Stimulated activated naive CD4-positive, alpha-beta T cell treated with Interleukin-2 at 50 U/mL for 16 hours (primary cell): ENCODE data around the gene TSNAX.
"Not testable (repeated sequence)": the region's sequence is repeated elsewhere in the genome, so short reads cannot be mapped to it uniquely, and the experiment has no call there.

Experiments used
- DNase-seq: peaks from one replicate; lab custom pipeline; 2025; lab: John Stamatoyannopoulos, UW

TSNAX gene

DNA sequence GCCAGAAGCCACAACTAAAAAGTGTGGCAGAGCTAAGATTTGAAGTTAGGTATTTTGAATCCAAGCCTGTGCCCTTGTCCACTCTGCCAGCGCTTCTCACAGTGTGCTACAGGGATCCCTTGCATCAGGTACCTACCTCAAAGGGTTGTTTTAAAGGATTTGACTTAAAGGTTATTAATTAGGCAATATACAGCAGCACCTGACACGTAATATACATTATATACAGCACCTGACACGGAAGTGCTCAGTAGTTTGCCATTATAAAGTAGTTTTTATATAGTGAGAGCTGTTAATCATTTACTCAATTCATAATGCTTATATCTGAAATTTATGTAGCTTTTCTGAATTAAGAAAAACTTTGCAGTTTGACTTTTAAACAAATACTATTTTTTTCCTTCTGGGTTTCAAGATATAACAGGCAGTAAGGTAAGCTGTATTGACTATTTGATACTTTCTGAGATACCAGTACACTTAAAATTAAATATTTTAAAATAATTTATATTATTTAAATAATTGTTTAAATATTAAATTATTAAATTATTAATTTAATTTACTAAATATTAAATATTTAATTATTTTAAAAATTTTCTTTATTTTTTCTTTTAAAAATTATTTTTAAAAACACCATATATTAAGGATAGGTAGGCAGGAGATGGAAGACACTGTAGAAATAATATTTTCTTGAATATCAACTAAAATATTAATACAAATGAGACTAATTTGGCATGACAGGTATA lies 33.3 kb downstream of the TSNAX start:
- no peak for DNase-seq

- no peak for DNase-seq
Measured at GRCh38 chr1:231563247-231563646, 34.8 kb downstream of the TSNAX start.

DNA sequence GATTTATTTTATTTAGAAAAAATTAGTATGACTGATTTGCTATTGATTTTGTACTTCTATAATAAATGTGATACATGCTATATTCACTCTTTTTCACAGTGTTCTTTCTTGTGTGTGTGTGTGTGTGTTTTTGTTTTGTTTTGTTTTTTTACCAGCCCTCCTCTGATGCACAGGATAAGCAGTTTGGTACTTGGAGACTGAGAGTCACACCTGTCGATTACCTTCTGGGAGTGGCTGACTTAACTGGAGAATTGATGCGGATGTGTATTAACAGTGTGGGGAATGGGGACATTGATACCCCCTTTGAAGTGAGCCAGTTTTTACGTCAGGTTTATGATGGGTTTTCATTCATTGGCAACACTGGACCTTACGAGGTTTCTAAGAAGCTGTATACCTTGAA lies 35.9 kb downstream of the TSNAX start:
- DNase-seq = no peak

- no peak for DNase-seq
Measured at GRCh38 chr1:231566496-231566895, 38.0 kb downstream of the TSNAX start.

GRCh38 chr1:231570262-231570661 lies 41.8 kb downstream of the TSNAX start:
- not testable (repeated sequence) for DNase-seq

DNA sequence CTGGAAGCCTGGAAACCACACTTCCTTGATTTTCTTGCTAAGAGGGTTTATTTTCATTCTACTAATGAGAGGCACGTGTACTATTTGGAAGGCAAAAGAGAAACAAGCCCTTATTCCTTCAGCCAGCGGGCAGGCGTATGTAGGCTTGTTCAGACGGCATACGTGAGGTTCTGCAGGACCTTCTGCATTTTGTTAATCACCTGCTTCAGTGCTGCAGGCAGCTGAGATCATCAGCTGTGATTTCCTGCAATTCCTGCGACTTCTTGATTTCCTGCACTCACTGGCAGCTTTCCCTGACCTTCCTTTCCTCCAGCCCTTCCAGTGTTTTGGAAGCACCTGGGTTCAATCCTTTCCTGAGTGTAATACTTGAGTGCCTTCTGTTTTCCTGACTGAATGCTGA lies 43.4 kb downstream of the TSNAX start:
- DNase-seq = no peak

- no peak for DNase-seq
Measured at GRCh38 chr1:231575472-231575871, 47.0 kb downstream of the TSNAX start.

DNA sequence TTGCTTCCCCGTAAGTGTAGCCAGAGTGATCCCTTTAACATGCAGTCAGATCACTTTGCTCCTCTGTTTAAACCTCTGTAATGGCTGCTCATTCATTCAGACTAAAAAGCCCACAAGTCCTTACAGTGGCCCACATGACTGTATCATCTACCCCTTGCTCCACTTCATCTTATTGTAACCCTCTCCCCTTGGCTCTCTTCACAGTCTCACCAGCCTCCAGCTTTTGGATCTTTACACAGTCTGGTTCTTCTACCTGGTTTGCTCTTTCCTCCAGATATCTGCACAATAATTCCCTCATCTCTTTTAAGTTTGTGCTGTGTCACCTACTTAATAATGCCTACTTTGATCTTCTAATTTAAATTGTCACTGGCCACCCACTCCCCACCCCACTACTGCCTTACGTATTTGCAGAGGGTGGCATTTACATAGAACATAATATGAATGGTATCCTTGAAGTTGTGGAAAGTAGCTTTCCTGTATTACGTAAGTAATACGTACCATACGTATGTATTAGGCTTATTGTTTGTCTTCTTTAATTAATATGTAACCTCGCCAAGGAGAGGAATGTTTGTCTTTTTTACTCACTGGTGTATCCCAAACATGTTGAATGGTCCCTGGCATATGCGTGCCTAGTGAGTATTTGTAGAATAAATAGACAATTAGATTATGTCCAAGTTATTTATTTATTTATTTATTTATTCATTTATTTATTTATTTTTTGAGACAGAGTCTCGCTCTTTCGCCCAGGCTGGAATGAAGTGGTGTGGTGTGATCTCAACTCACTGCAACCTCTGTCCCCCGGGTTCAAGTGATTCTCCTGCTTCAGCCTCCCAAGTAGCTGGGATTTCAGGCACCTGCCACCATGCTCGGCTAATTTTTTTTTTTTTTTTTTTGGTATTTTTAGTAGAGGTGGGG lies 48.6 kb downstream of the TSNAX start:
- no peak for DNase-seq

- no peak for DNase-seq
Measured at GRCh38 chr1:231580874-231581273, 52.4 kb downstream of the TSNAX start.

GRCh38 chr1:231581859-231582258 lies 53.4 kb downstream of the TSNAX start:
- DNase-seq = no peak

GRCh38 chr1:231583376-231583775 lies 54.9 kb downstream of the TSNAX start:
- no peak for DNase-seq

GRCh38 chr1:231584117-231584516 lies 55.6 kb downstream of the TSNAX start:
- DNase-seq = no peak

DNA sequence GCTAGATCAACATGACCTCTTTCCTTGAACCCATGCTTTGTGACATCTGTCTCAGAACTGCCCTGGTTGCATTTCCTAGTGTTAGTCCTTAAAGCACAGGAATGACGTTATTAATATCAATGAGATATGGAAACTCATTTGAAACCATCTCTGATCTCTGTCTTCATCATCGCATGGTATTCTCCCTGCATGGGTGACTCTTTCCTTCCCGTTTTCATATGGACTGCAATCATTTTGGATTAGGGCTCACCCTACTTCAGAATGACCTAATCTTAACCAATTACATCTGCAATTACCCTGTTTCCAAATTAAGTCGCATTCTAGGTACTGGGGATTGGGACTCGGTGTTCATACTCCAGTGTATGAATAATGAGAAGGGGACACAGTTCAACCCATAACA lies 56.5 kb downstream of the TSNAX start:
- no peak for DNase-seq

- peak; percentile 22 for DNase-seq
Measured at GRCh38 chr1:231590453-231591198, 62.2 kb downstream of the TSNAX start.

DNA sequence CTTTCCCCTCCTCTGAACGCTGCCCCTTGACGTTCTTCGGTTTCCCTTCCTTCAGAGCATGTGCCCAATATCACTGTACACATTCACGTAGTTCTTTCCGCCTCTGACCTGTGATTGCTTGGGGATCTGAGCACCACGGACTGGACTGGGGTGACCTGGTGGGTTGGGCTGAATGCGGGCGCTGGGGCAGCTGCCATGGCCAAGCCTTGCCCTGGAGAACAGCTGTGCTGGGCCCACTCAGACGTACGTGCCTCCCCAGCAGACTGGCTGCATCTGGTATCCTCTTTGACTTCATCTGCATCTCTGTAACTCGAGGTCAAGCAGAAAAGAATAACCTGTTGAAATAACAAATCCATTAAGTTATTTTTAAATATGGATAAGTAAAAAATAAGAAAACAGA lies 63.0 kb downstream of the TSNAX start:
- DNase-seq = no peak

GRCh38 chr1:231592809-231593208 lies 64.3 kb downstream of the TSNAX start:
- no peak for DNase-seq

DNA sequence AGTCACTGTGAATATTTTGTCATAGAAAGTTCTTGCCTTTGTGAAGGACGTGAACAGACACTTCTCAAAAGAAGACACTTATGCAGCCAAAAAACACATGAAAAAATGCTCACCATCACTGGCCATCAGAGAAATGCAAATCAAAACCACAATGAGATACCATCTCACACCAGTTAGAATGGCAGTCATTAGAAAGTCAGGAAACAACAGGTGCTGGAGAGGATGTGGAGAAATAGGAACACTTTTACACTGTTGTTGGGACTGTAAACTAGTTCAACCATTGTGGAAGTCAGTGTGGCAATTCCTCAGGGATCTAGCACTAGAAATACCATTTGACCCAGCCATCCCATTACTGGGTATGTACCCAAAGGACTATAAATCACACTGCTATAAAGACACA lies 64.8 kb downstream of the TSNAX start:
- DNase-seq = not testable (repeated sequence)

DNA sequence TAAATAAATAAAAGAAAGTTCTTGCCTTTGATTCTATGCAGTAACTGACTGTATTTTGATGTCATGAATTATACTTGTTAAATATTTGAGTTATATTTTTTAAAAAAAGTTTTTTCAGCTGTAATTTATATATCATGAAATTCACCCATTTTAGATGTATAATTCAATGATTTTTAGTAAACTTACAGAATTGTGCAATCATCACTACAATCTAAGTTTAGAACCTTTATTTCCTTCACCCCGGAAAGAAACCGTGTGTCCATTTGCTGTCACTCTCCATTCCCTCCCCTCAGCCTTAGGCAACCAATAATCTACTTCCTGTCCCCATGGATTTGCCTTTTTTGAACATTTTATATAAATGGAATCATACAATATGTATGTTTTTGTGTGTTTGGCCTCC lies 65.7 kb downstream of the TSNAX start:
- no peak for DNase-seq

GRCh38 chr1:231594749-231595148 lies 66.3 kb downstream of the TSNAX start:
- DNase-seq = no peak

DNA sequence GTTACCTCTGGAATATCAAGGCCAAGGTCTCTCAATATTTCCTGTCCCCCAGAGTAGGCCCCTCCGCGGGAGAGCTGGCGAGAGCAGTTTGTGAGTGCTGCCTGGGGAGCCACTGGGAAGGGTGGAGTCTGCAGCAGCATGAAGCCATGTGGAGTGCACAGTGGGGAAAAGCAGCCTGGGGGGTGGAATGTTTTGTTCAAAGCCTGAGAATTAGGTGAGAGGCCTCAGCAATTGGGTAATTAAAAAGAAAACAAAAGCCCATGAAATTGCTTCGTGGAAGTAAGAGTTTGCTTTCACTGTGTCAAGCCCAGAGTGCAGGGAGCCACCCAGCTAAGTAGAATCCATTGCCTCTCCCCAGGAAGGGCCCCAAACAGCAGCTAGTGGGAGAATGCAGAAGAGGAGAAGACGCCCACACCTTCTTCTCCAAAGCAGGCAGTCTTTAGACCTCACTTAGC lies 67.9 kb downstream of the TSNAX start:
- DNase-seq = no peak

DNA sequence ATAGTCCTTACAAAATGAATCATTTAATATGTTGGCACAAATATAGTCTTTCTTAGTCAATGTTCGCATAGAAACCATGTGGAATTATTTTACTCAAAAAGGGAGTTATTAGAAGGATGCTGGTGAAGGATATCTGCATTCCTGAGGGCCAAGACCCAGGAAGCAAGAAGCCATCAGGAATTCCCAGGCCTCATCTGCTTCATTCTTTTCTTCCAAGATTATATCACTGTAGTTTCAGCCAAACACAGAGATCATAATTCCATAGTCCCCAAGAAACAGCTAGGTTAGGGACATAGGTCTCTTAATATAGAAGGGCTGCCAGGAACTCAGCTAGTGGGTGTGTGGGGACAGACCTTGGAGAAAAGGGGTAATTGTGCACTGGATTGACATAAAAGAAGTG lies 69.5 kb downstream of the TSNAX start:
- no peak for DNase-seq

DNA sequence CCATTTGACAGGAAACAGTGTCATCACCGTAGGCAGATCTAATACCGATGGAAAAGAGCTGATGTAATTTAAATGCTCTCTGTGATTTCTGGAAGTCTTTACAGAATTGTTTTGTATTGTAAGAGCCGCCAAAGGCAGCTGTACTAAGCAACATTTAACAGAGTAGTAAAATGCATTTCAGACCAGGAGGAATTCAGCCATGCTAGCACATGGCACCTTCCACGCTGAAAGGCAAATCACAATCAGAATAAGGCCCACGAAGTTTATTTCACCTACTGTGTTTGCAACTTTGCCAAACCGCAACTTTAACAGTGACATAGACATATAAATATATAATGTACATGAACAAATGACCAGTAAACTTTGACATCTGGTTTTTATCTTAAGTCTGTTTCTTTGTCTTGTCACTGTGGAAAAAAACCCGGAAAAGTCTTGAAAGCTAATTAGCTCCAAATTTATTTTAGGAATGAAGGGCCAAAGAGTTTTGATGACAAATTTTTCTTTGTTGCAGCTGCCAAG lies 72.0 kb downstream of the TSNAX start:
- DNase-seq = no peak
